Esophagus mucosa (tissue), 1 donor: Measurements from ENCODE around the gene CFAP410. TPM values are rescaled to one million over a fixed set of nuclear protein-coding genes. Genes with fewer than 3 reads are reported as not detected.
A peak's percentile ranks its signal among the peaks of the same experiment; 100 is the strongest.
"Not testable (repeated sequence)": the region's sequence is repeated elsewhere in the genome, so short reads cannot be mapped to it uniquely, and the experiment has no call there.

ENCODE experiments used
- ATAC-seq: fragments of 200-7000 bp; cut with Tn5 transposase; one replicate; pipeline ENCODE4 v1.9.1; 2020
- total RNA-seq: library from RNA; stranded (reverse); gene quantifications from one replicate; pipeline ENCODE4 v1.2.4, GENCODE V29; 2023
- donor health status: DM: yes; HTN: yes; CAD: no.

The CFAP410 gene
- total RNA-seq, 1 donor from 2014 or later = 7.1 TPM

- no peak for ATAC-seq
Measured at GRCh38 chr21:44350773-44351481, 11.7 kb upstream of the CFAP410 start.

- no peak for ATAC-seq
Measured at GRCh38 chr21:44349847-44350772, 10.9 kb upstream of the CFAP410 start.

GRCh38 chr21:44349416-44349846 is 10.2 kb upstream of the CFAP410 start:
- no peak for ATAC-seq

GRCh38 chr21:44348861-44349260 is 9.7 kb upstream of the CFAP410 start:
- no peak for ATAC-seq

- ATAC-seq = no peak
Measured at GRCh38 chr21:44347911-44348451, 8.8 kb upstream of the CFAP410 start.

- ATAC-seq = no peak
Measured at GRCh38 chr21:44345495-44345894, 6.3 kb upstream of the CFAP410 start.

- ATAC-seq = peak; percentile 18
Measured at GRCh38 chr21:44344541-44345183, 5.5 kb upstream of the CFAP410 start.

GRCh38 chr21:44342981-44343380 is 3.8 kb upstream of the CFAP410 start:
- not testable (repeated sequence) for ATAC-seq

- not testable (repeated sequence) for ATAC-seq
Measured at GRCh38 chr21:44341726-44342458, 2.7 kb upstream of the CFAP410 start.

- peak; percentile 29 for ATAC-seq
Measured at GRCh38 chr21:44337941-44338895, 972 bp downstream of the CFAP410 start.

GRCh38 chr21:44337449-44337848 is 1.7 kb downstream of the CFAP410 start:
- no peak for ATAC-seq

- ATAC-seq = no peak
Measured at GRCh38 chr21:44335266-44336059, 3.7 kb downstream of the CFAP410 start.

- peak; percentile 4 for ATAC-seq
Measured at GRCh38 chr21:44334329-44335030, 4.7 kb downstream of the CFAP410 start.

GRCh38 chr21:44333509-44334328 is 5.5 kb downstream of the CFAP410 start:
- ATAC-seq = no peak

- no peak for ATAC-seq
Measured at GRCh38 chr21:44332965-44333364, 6.2 kb downstream of the CFAP410 start.

GRCh38 chr21:44332383-44332782 is 6.8 kb downstream of the CFAP410 start:
- no peak for ATAC-seq

GRCh38 chr21:44331650-44332307 is 7.4 kb downstream of the CFAP410 start:
- ATAC-seq = peak; percentile 7

- ATAC-seq = no peak
Measured at GRCh38 chr21:44331209-44331608, 8.0 kb downstream of the CFAP410 start.
